ENCODE results near the gene CHD6. TPM values are rescaled to one million over a fixed set of nuclear protein-coding genes. Genes with fewer than 3 reads are reported as not detected.

Gene CHD6
- total and polyA plus RNA-seq, 2 experiments from 2014 or later = 41.0 to 158 TPM

GRCh38 chr20:41571006-41571405 lies 47.2 kb downstream of the CHD6 start:
- TF ChIP-seq NANOG (IDR thresholded peaks at IDR 0.05; ENCODE audit: borderline replicate concordance) (no peak), ZNF462 (CRISPR knock-in tag; IDR thresholded peaks at IDR 0.05) (no peak), EZH2phosphoT487 (IDR thresholded peaks at IDR 0.05; ENCODE audit: unreplicated experiment) (no peak), CTCF (conservative IDR thresholded peaks at IDR 0.05; ENCODE audit: low read depth in 2 of 2) (no peak), POLR2AphosphoS5 (IDR thresholded peaks at IDR 0.05; ENCODE audit: low read depth) (no peak), EZH2 (IDR thresholded peaks at IDR 0.05; ENCODE audit: low read depth, unreplicated experiment) (no peak), CREB1 (CRISPR knock-in tag; IDR thresholded peaks at IDR 0.05; ENCODE audit: low read depth) (no peak), ZNF114 (CRISPR knock-in tag; IDR thresholded peaks at IDR 0.05) (no peak), STAT1 (IDR thresholded peaks at IDR 0.05; ENCODE audit: unreplicated experiment) (no peak), JUNB (IDR thresholded peaks at IDR 0.05; ENCODE audit: unreplicated experiment) (no peak), REST (IDR thresholded peaks at IDR 0.05; ENCODE audit: unreplicated experiment) (no peak), ETS1 (IDR thresholded peaks at IDR 0.05) (no peak), ZNF331 (CRISPR knock-in tag; IDR thresholded peaks at IDR 0.05; ENCODE audit: low read depth) (no peak)
- peaks cover 38% of the 10 kb centered on the region for H4K20me1 ChIP-seq (replicated peaks; ENCODE audit: insufficient read depth)
- ATAC-seq (no peak), DNase-seq (ENCODE audit: low spot score) (no peak)
- peaks cover 3% of the 10 kb centered on the region for H3K27me3 Mint-ChIP-seq (ENCODE audit: insufficient read depth, low read depth, poor library complexity)
- peaks cover 10% of the 10 kb centered on the region; the same call in 2 of the 3 replicates for H3K36me3 Mint-ChIP-seq (ENCODE audit: low read depth)
- H3K27ac ChIP-seq (ENCODE audit: low read depth) = no peak overlapping the region
- no peak overlapping the region for H3K27ac Mint-ChIP-seq
- peaks cover 22% of the 10 kb centered on the region for H3K4me1 ChIP-seq (ENCODE audit: insufficient read depth)
- H2AFZ ChIP-seq = no peak overlapping the region
- H3K27me3 ChIP-seq (ENCODE audit: insufficient read depth) = no peaks in the 10 kb centered on the region
- peaks cover 100% of the 10 kb centered on the region for H3K79me2 ChIP-seq (replicated peaks; ENCODE audit: insufficient read depth)
- no peak overlapping the region for H3K4me3 Mint-ChIP-seq
- H3K4me1 Mint-ChIP-seq = peaks cover 45% of the 10 kb centered on the region
- H3K36me3 ChIP-seq (ENCODE audit: insufficient read depth) = no peaks in the 10 kb centered on the region
- no peaks in the 10 kb centered on the region for H3F3A ChIP-seq (replicated peaks; ENCODE audit: low read depth)
- no peaks in the 10 kb centered on the region; the same call in 1 of the 2 replicates for H3K9me2 ChIP-seq (ENCODE audit: insufficient read depth)
- no peak overlapping the region for H3K4me2 ChIP-seq
- H3K4me3 ChIP-seq = no peak overlapping the region
- peaks cover 2% of the 10 kb centered on the region; the same call in 1 of the 3 replicates for H3K9me3 Mint-ChIP-seq
